Erythroblast (primary cell): ENCODE data around the gene NF1.

Experiments
- GATA1 ChIP-seq: IDR thresholded peaks from 2 replicates; pipeline ENCODE4 v1.6.1; 2011; ENCODE audit warnings: low read depth, mild to moderate bottlenecking, control low read depth, low read length, moderate library complexity
- POLR2A ChIP-seq: IDR thresholded peaks from 2 replicates; pipeline ENCODE4 v1.6.1; 2011; ENCODE audit warnings: mild to moderate bottlenecking, low read length

- no peak for TF ChIP-seq POLR2A
- TF ChIP-seq GATA1 = no peak
These were observed 299.8 kb downstream of the NF1 start for GRCh38 chr17:31394544-31394943.
